HK-2 (cell line): Measurements from ENCODE around the gene SPOCK1.

Experiments used
- DNase-seq: peaks from one replicate; pipeline ENCODE4 v3.0.0-alpha.2; 2018; ENCODE audit not compliant: unreplicated experiment

The SPOCK1 gene

GRCh38 chr5:137200906-137201700 is 298.0 kb downstream of the SPOCK1 start:
- DNase-seq = no peak

GRCh38 chr5:137199966-137200365 is 299.2 kb downstream of the SPOCK1 start:
- no peak for DNase-seq

GRCh38 chr5:137199201-137199600 is 299.9 kb downstream of the SPOCK1 start:
- no peak for DNase-seq

- no peak for DNase-seq
These were observed 303.6 kb downstream of the SPOCK1 start for GRCh38 chr5:137195483-137195882.

- no peak for DNase-seq
These were observed 304.8 kb downstream of the SPOCK1 start for GRCh38 chr5:137194300-137194699.

GRCh38 chr5:137192293-137192743 is 306.8 kb downstream of the SPOCK1 start:
- no peak for DNase-seq

GRCh38 chr5:137191179-137191578 is 307.9 kb downstream of the SPOCK1 start:
- no peak for DNase-seq

- no peak for DNase-seq
These were observed 308.7 kb downstream of the SPOCK1 start for GRCh38 chr5:137190441-137190840.

GRCh38 chr5:137190031-137190430 is 309.1 kb downstream of the SPOCK1 start:
- no peak for DNase-seq

GRCh38 chr5:137188566-137188965 is 310.6 kb downstream of the SPOCK1 start:
- no peak for DNase-seq

- no peak for DNase-seq
These were observed 312.2 kb downstream of the SPOCK1 start for GRCh38 chr5:137186759-137187461.

GRCh38 chr5:137185193-137185592 is 313.9 kb downstream of the SPOCK1 start:
- no peak for DNase-seq

GRCh38 chr5:137184734-137185133 is 314.4 kb downstream of the SPOCK1 start:
- no peak for DNase-seq

- DNase-seq = no peak
These were observed 316.6 kb downstream of the SPOCK1 start for GRCh38 chr5:137182576-137182975.

GRCh38 chr5:137181667-137182066 is 317.5 kb downstream of the SPOCK1 start:
- DNase-seq = no peak

GRCh38 chr5:137179203-137179602 is 319.9 kb downstream of the SPOCK1 start:
- DNase-seq = no peak

GRCh38 chr5:137176609-137177008 is 322.5 kb downstream of the SPOCK1 start:
- DNase-seq = no peak

GRCh38 chr5:137176126-137176525 is 323.0 kb downstream of the SPOCK1 start:
- DNase-seq = no peak

- no peak for DNase-seq
These were observed 324.9 kb downstream of the SPOCK1 start for GRCh38 chr5:137174196-137174595.

- no peak for DNase-seq
These were observed 326.9 kb downstream of the SPOCK1 start for GRCh38 chr5:137172258-137172657.

- DNase-seq = no peak
These were observed 331.9 kb downstream of the SPOCK1 start for GRCh38 chr5:137167187-137167586.

- no peak for DNase-seq
These were observed 334.2 kb downstream of the SPOCK1 start for GRCh38 chr5:137164961-137165360.

- no peak for DNase-seq
These were observed 334.6 kb downstream of the SPOCK1 start for GRCh38 chr5:137164536-137164935.
